ENCODE measurements around the gene RFPL2.
"Not testable (repeated sequence)": the region's sequence is repeated elsewhere in the genome, so short reads cannot be mapped to it uniquely, and the experiment has no call there.

DNA sequence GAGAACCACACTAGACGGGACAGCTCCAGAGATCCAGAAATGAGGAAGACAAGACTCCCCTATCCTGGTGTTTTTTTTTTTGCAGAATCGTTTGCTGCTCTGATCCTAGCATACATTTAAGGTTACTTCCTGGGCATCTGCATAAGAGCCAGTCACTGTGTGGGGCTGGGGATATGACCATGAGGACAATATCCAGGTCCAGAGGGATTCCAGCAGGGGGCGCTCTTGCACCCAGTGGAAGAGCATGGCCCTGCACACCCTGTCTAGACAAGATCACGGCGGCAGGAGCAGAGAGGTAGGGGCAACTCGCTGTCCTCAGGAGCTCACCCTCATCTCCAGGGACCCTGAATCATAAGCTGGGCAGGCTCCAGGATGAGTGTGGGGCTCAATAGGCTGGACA is 64.2 kb downstream of the RFPL2 start:
- not testable (repeated sequence) for TF ChIP-seq POLR2A (IDR thresholded peaks at IDR 0.05)
- TF ChIP-seq, protein P1, sequence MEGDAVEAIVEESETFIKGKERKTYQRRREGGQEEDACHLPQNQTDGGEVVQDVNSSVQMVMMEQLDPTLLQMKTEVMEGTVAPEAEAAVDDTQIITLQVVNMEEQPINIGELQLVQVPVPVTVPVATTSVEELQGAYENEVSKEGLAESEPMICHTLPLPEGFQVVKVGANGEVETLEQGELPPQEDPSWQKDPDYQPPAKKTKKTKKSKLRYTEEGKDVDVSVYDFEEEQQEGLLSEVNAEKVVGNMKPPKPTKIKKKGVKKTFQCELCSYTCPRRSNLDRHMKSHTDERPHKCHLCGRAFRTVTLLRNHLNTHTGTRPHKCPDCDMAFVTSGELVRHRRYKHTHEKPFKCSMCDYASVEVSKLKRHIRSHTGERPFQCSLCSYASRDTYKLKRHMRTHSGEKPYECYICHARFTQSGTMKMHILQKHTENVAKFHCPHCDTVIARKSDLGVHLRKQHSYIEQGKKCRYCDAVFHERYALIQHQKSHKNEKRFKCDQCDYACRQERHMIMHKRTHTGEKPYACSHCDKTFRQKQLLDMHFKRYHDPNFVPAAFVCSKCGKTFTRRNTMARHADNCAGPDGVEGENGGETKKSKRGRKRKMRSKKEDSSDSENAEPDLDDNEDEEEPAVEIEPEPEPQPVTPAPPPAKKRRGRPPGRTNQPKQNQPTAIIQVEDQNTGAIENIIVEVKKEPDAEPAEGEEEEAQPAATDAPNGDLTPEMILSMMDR (IDR thresholded peaks at IDR 0.05): not testable (repeated sequence)

Data from lower leg skin (tissue), 3 donors.